Ecto neural progenitor cell (in vitro differentiated cells): ENCODE measurements around the gene TM7SF2.
"Not testable (repeated sequence)": the region's sequence is repeated elsewhere in the genome, so short reads cannot be mapped to it uniquely, and the experiment has no call there.

Experiments used
- DNase-seq: peaks from one replicate; pipeline ENCODE4 v3.0.0-alpha.2; 2018; ENCODE audit warnings: low spot score

The TM7SF2 gene

GRCh38 chr11:65130631-65131416 is 19.2 kb downstream of the TM7SF2 start:
- DNase-seq = no peak

- no peak for DNase-seq
These were observed 19.7 kb downstream of the TM7SF2 start for GRCh38 chr11:65131417-65131776.

GRCh38 chr11:65131895-65132237 is 20.2 kb downstream of the TM7SF2 start:
- DNase-seq = no peak

GRCh38 chr11:65132238-65132987 is 20.7 kb downstream of the TM7SF2 start:
- DNase-seq = no peak

- no peak for DNase-seq
These were observed 21.5 kb downstream of the TM7SF2 start for GRCh38 chr11:65132988-65133700.

- no peak for DNase-seq
These were observed 22.1 kb downstream of the TM7SF2 start for GRCh38 chr11:65133724-65134123.

- peak; percentile 93 for DNase-seq
These were observed 22.7 kb downstream of the TM7SF2 start, which contains the start of gene SYVN1 for GRCh38 chr11:65134240-65134951. Gene SYVN1, minus strand, starts transcription at chr11:65134519. Its CDS starts 918 bp downstream, at chr11:65133601.

- peak; percentile 93 for DNase-seq
These were observed 23.4 kb downstream of the TM7SF2 start for GRCh38 chr11:65134952-65135632.

- no peak for DNase-seq
These were observed 24.0 kb downstream of the TM7SF2 start for GRCh38 chr11:65135633-65136145.

GRCh38 chr11:65136515-65137096 is 24.9 kb downstream of the TM7SF2 start:
- no peak for DNase-seq

GRCh38 chr11:65141896-65142494 is 30.3 kb downstream of the TM7SF2 start:
- no peak for DNase-seq

- DNase-seq = no peak
These were observed 35.8 kb downstream of the TM7SF2 start for GRCh38 chr11:65147352-65148075.

- DNase-seq = no peak
These were observed 37.0 kb downstream of the TM7SF2 start for GRCh38 chr11:65148657-65149056.

GRCh38 chr11:65150131-65150508 is 38.4 kb downstream of the TM7SF2 start:
- DNase-seq = not testable (repeated sequence)

- DNase-seq = no peak
These were observed 39.0 kb downstream of the TM7SF2 start for GRCh38 chr11:65150509-65151299.

GRCh38 chr11:65151331-65151899 is 39.7 kb downstream of the TM7SF2 start:
- no peak for DNase-seq

- DNase-seq = no peak
These were observed 40.5 kb downstream of the TM7SF2 start for GRCh38 chr11:65152122-65152521.

GRCh38 chr11:65156256-65156655 is 44.6 kb downstream of the TM7SF2 start:
- DNase-seq = no peak

GRCh38 chr11:65156926-65157325 is 45.3 kb downstream of the TM7SF2 start:
- DNase-seq = no peak
